ENCODE results near the gene AMD1.

AMD1 gene

DNA sequence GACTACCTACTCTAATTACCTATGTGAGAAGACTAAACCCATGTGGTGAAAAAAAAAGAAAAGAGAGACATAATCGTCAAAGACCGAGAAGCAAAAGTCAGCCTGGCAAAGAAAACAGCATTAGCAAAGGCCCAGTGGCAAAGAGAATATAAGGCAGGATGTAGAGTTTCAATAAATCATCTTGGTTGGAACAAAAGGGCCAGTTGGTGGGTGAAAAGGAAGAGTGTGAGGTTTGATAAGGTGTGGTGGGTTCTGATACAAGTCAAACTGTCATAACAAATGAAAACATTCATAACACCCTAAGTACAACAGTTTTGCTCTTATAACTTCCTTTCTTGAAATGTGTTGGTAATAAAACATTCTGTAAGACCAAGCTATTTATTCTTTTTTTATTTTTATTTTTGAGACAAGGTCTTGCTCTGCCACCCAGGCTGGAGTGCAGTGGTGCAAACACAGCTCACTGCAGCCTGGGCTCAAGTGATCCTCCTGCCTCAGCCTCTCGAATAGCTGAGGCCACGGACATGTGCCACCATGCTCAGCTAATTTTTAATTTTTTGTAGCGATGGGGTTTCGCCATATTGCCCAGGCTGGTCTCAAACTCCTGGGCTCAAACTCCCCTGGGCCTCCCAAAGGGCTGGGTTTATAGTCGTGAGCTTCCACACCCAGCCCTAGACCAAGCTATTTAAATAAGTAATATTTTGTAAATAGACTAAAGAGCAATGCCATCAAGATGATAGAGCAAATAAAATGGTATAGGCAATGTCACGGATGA, 65.0 kb downstream of the AMD1 start:
- no peak for DNase-seq

DNA sequence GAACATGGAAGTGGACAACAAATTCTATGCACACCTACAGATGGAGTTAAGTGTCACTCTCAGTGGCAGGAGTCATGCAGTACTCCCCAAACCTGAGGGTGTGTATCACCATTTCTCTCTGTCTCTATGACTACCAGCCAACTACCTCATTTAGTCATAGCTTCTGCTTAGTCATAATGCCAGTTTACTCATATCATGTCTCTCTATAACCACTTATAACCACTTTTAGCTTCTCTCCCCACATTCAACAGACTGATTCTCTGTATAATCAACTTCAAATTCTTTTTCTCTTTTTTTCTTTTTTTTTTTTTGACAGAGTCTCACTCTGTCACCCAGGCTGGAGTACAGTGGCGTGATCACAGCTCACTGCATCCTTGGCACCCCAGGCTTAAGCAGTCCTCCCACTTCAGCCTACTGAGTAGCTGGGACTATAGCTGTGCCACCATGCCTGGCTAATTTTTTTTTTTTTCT, 70.1 kb downstream of the AMD1 start:
- peak; percentile 78 for DNase-seq

All from CD4-positive, alpha-beta T cell treated with Interleukin-4 for 4 hours (primary cell).